HEK293T (cell line): ENCODE results near the gene NCAN.

ENCODE experiments used
- BHLHE40 ChIP-seq: fragments of 450-650 bp; IDR thresholded peaks from 2 replicates; pipeline ENCODE4 v1.6.1; 2016; ENCODE audit warnings: mild to moderate bottlenecking, moderate library complexity, borderline replicate concordance
- CTBP1 ChIP-seq: fragments of 450-650 bp; IDR thresholded peaks from 2 replicates; pipeline ENCODE4 v1.6.1; 2016; ENCODE audit warnings: borderline replicate concordance
- ELF4 ChIP-seq: fragments of 450-650 bp; IDR thresholded peaks from 2 replicates; pipeline ENCODE4 v1.6.1; 2017; ENCODE audit warnings: antibody characterized with exemption
- FOXA1 ChIP-seq: fragments of 450-650 bp; IDR thresholded peaks from 2 replicates; pipeline ENCODE4 v1.6.1; 2016; ENCODE audit warnings: mild to moderate bottlenecking
- FOXK2 ChIP-seq: fragments of 450-650 bp; IDR thresholded peaks from 2 replicates; pipeline ENCODE4 v1.6.1; 2016; ENCODE audit warnings: mild to moderate bottlenecking
- FOXM1 ChIP-seq: fragments of 450-650 bp; IDR thresholded peaks from 2 replicates; pipeline ENCODE4 v1.6.1; 2017; ENCODE audit warnings: mild to moderate bottlenecking, borderline replicate concordance
- HDGF ChIP-seq: fragments of 450-650 bp; IDR thresholded peaks from 2 replicates; pipeline ENCODE4 v1.6.1; 2017; ENCODE audit warnings: antibody characterized with exemption, borderline replicate concordance
- LEF1 ChIP-seq: fragments of 450-650 bp; IDR thresholded peaks from 2 replicates; pipeline ENCODE4 v1.6.1; 2017; ENCODE audit warnings: mild to moderate bottlenecking, borderline replicate concordance
- NFRKB ChIP-seq: fragments of 450-650 bp; IDR thresholded peaks from 2 replicates; pipeline ENCODE4 v1.6.1; 2016; ENCODE audit warnings: mild to moderate bottlenecking, moderate library complexity
- SP1 ChIP-seq: fragments of 450-650 bp; IDR thresholded peaks from 2 replicates; pipeline ENCODE4 v1.6.1; 2017
- SUZ12 ChIP-seq: fragments of 450-650 bp; IDR thresholded peaks from 2 replicates; pipeline ENCODE4 v1.6.1; 2016; ENCODE audit warnings: mild to moderate bottlenecking
- TARDBP ChIP-seq: fragments of 450-650 bp; IDR thresholded peaks from 2 replicates; pipeline ENCODE4 v1.6.1; 2016
- ZNF384 ChIP-seq: fragments of 450-650 bp; IDR thresholded peaks from 2 replicates; pipeline ENCODE4 v1.6.1; 2016
- TF ChIP-seq, protein P1 (sequence below): fragments of 450-650 bp; IDR thresholded peaks from 2 replicates; pipeline ENCODE4 v1.6.1; 2016

DNA sequence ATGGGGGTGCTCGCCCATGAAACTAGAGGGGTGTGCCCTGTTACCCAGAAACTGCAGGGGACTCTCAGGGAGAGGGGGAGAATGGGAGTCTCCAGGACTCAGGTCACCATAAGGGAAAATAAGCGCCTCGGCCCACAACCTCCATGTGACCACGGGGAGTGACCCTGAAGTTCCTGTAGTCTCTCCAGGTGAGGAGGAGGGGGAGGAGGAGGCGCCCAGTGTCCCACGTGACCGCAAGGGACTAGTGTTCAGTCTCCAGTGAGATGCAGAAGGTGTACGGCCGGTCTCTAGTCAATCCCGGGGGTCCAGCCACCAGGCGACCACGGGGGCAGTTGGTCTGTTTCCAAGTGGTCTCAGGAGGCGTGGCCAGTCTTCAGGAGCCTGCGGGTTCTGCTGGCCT lies 45.4 kb downstream of the NCAN start:
- TF ChIP-seq LEF1 (no peak), FOXK2 (no peak), FOXM1 (no peak), FOXA1 (no peak), ZNF384 (no peak), HDGF (no peak), TARDBP (no peak), SUZ12 (no peak), ELF4 (no peak), NFRKB (no peak), SP1 (no peak), CTBP1 (no peak), BHLHE40 (no peak)
- TF ChIP-seq, protein P1, sequence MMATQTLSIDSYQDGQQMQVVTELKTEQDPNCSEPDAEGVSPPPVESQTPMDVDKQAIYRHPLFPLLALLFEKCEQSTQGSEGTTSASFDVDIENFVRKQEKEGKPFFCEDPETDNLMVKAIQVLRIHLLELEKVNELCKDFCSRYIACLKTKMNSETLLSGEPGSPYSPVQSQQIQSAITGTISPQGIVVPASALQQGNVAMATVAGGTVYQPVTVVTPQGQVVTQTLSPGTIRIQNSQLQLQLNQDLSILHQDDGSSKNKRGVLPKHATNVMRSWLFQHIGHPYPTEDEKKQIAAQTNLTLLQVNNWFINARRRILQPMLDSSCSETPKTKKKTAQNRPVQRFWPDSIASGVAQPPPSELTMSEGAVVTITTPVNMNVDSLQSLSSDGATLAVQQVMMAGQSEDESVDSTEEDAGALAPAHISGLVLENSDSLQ: no peak
